Measurements from ENCODE around the gene HLX. TPM values are rescaled to one million over a fixed set of nuclear protein-coding genes. Genes with fewer than 3 reads are reported as not detected.
A peak's percentile ranks its signal among the peaks of the same experiment; 100 is the strongest.

Gene HLX
- total RNA-seq = 7.5 TPM

- DNase-seq (ENCODE audit: low spot score) = peak; percentile 88
Measured at GRCh38 chr1:220879076-220879508, at the start of gene HLX. Gene HLX (plus strand): TSS chr1:220879443. CDS start chr1:220879858, 415 bp downstream.

GRCh38 chr1:220833436-220833835 lies 45.8 kb upstream of the HLX start:
- DNase-seq (ENCODE audit: low spot score) = no peak

- no peak for DNase-seq (ENCODE audit: low spot score)
Measured at GRCh38 chr1:220834155-220834870, 44.9 kb upstream of the HLX start.

GRCh38 chr1:220838578-220838977 lies 40.7 kb upstream of the HLX start:
- no peak for DNase-seq (ENCODE audit: low spot score)

DNA sequence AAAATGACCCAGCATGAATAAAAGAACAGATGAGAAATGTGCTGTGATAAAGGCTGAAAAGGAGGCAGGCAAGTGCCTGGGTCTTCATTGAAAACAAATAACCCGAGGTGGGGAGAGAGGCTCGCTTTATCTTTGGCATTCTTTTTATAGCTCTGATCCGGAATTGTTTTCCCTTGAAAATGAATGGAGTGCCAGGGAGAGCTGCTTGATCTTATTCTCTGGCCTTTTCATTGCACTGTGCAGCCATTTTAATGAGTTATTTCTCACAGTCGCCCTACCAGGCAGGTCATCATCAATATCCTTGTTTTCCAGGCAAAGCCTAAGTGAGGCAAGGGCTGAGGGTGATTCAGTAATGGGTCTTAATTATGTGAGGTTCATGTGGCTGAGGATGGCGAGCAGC lies 39.8 kb upstream of the HLX start:
- DNase-seq (ENCODE audit: low spot score) = no peak

DNA sequence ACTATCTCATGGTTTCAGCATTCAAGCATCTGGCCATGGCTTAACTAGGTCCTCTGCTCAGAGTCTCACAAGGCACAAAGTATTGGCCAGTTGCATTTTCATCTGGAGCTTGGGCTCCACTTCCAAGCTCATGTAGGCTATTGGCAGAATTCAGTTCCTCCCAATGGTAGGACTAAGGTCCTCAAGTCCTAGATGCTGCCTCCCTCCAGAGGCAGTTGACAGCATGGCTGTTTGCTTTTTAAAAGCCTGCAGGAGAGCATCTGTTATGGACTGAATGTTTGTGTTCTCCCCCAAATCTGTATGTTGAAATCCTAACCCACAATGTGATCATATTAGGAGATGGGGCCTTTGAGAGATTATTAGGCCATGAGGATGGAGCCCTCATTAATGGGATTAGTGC lies 38.0 kb upstream of the HLX start:
- DNase-seq (ENCODE audit: low spot score) = no peak

DNA sequence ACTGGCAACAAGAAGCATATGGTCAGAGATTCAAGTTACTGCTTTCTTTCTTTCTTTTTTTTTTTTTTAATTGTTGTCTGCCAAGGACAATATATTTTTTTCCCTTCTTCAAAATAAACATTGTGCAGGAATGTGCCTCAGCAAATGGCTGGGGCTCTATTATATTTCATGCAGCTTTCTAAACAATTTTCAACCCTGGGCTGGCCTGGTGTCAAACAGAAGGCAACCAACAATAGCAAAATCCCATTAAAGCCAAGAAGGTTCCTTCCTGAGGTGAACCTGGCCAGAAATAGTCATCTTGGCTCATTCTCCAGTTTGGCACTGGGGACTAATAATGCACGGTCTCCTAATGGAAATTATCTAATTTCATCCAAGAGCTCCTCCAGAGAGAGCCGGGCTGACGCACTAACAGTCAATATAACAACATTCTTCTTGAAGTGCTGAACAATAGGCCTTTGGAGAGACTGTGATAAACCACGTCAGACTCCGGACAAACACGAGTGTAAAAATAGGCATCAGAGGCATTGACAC lies 35.7 kb upstream of the HLX start:
- DNase-seq (ENCODE audit: low spot score) = peak; percentile 61

DNA sequence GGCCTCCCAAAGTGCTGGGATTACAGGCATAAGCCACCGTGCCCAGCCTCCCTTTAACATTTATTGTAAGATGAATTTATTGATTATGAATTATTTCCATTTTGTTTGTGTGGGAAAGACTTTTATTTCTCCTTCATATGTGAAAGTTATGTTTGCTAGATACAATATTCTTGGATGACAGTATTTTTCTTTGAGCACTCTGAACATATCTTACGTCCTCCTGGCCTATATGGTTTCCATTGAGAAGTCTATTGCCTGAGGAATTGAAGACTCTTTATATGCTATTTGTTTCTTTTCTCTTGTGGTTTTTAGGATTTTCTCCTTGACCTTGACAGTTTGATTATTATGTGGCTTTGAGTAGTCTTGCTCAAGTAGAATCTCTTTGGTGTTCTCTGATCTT lies 26.8 kb upstream of the HLX start:
- no peak for DNase-seq (ENCODE audit: low spot score)

GRCh38 chr1:220872296-220872695 lies 6.9 kb upstream of the HLX start:
- no peak for DNase-seq (ENCODE audit: low spot score)

DNA sequence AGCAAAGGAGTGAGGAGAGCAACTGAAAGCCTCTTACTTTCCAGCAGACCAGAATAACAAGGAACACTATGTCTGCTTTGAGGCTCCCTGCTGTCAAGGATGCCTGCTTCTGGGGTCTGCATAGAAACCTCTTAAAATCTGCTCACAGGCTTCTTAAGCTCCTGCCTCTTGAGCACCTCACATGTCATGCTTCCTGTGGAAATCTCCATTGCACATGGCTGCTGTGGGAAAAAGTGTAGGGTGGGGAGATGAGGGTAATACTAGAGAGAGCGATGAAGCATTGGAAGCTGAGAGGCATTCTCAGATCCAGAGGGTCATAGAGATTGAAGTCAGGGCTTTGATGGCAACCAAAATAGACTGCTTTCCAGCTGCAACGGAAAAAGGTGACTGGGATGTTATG lies 6.2 kb upstream of the HLX start:
- no peak for DNase-seq (ENCODE audit: low spot score)

- DNase-seq (ENCODE audit: low spot score) = no peak
Measured at GRCh38 chr1:220873868-220874655, 5.2 kb upstream of the HLX start.

GRCh38 chr1:220875260-220875659 lies 4.0 kb upstream of the HLX start:
- no peak for DNase-seq (ENCODE audit: low spot score)

DNA sequence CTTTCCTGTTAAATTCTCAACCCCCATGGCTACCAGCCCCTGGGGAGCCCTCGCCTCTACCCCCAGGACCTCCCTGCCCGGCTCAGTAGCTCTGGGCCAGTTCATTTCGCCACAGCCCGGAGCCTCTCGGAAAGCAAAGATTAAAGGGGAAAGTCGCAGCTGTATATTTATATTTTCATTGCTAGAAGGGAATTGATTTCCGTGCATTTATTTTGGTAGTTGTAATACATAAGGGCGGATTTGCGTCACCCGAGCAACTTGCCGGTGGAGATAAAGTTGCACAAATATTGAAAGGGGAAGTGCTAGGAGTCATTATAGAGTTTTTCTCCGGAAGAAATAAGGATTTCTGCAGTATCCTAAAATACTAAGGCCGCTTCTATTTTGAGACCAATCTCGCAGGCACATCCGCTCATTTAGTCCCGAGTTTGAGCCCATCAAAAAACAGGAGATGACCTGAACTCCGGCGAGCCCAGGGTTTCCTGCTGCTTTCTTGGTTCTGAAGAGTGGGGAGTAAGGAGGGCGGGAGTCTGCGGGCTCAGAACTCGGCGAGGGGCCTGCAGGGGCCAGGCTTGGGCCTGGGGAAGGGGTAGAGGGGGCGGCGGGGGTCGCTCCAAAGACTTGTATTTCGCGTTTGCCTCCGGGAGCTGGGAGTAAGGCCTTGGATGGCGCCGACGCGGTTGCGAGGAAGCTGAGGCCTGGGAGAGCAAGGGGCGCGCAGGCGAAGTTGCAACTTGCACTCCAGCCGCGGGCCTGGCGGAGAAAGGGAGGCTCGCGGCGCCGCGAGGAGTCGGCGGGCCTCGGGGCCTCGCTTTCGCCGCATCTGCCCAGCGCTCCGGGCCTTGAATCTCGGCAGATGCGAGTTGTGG lies 2.5 kb upstream of the HLX start:
- no peak for DNase-seq (ENCODE audit: low spot score)

- DNase-seq (ENCODE audit: low spot score) = no peak
Measured at GRCh38 chr1:220877377-220878095, 1.7 kb upstream of the HLX start.

- no peak for DNase-seq (ENCODE audit: low spot score)
Measured at GRCh38 chr1:220878191-220879075, 810 bp upstream of the HLX start.

GRCh38 chr1:220879509-220880361 lies 492 bp downstream of the HLX start:
- DNase-seq (ENCODE audit: low spot score) = no peak

DNA sequence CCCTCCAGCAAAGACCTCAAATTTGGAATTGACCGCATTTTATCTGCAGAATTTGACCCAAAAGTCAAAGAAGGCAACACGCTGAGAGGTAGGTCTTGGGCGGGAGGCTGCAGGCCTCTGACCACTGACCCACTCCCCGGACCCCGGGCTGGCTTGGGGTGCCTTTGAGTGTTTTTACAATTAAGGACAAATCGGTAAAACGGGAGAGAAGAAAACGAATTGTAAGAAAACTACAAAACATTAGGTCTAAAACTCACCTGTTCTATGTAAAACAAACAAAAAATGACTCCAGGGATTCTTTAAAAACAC lies 1.1 kb downstream of the HLX start:
- no peak for DNase-seq (ENCODE audit: low spot score)

DNA sequence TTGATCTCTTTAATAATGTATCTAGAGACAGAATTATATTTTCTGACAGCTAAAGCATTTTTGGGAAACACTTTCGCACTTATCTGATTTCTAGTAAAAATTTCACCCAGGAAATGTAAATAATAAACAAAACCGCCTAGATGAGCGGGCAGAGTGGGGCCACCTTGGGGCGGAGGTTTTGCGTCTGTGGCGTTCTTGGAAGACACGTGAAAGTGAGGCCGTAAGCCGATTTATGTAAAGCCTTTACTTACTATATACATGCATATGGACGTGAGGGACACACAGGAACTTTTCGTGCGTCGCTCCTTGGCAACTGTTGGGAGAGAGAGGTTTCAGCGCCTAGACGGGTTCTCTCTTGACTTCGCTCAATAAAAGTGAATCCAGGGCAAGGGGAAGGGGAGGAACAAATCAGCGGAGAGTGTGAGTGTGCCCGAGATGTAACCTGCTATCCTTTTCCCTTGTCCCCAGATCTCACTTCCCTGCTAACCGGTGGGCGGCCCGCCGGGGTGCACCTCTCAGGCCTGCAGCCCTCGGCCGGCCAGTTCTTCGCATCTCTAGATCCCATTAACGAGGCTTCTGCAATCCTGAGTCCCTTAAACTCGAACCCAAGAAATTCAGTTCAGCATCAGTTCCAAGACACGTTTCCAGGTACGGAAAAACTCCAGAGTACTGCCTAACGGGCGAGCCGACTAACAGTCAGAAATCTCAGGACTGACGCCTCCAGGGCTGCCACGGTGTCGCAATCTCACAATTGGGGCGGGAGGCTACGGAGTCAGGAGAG lies 1.7 kb downstream of the HLX start:
- peak; percentile 70 for DNase-seq (ENCODE audit: low spot score)

Data from ureter (tissue), 1 donor.